IPS-20b (cell line): ENCODE measurements around the gene MBD3L3.
A peak's percentile ranks its signal among the peaks of the same experiment; 100 is the strongest.
"Not testable (repeated sequence)": the region's sequence is repeated elsewhere in the genome, so short reads cannot be mapped to it uniquely, and the experiment has no call there.

ENCODE experiments used
- H3K27ac ChIP-seq: one replicate; pipeline ENCODE4 v1.5.1; 2013; ENCODE audit warnings: low read length
- H3K27me3 ChIP-seq: 2 replicates; pipeline ENCODE4 v1.6.1; 2013; ENCODE audit warnings: mild to moderate bottlenecking, low read length, inconsistent platforms; ENCODE audit not compliant: insufficient read depth
- H3K36me3 ChIP-seq: 2 replicates; pipeline ENCODE4 v1.6.1; 2013; ENCODE audit warnings: low read depth, mild to moderate bottlenecking, inconsistent platforms, low read length, moderate library complexity; ENCODE audit not compliant: insufficient read depth
- H3K4me1 ChIP-seq: 2 replicates; pipeline ENCODE4 v1.6.1; 2013; ENCODE audit warnings: mild to moderate bottlenecking, control low read depth, inconsistent platforms, low read length, moderate library complexity; ENCODE audit not compliant: insufficient read depth
- H3K4me3 ChIP-seq: 2 replicates; pipeline ENCODE4 v1.5.1; 2013; ENCODE audit warnings: mild to moderate bottlenecking, low read length, inconsistent platforms
- H3K9ac ChIP-seq: 2 replicates; pipeline ENCODE4 v1.6.1; 2013; ENCODE audit warnings: low read depth, mild to moderate bottlenecking, inconsistent platforms, low read length, moderate library complexity
- H3K9me3 ChIP-seq: 2 replicates; pipeline ENCODE4 v1.6.1; 2013; ENCODE audit warnings: mild to moderate bottlenecking, low read depth, low read length, inconsistent platforms; ENCODE audit not compliant: insufficient read depth

MBD3L3 gene

DNA sequence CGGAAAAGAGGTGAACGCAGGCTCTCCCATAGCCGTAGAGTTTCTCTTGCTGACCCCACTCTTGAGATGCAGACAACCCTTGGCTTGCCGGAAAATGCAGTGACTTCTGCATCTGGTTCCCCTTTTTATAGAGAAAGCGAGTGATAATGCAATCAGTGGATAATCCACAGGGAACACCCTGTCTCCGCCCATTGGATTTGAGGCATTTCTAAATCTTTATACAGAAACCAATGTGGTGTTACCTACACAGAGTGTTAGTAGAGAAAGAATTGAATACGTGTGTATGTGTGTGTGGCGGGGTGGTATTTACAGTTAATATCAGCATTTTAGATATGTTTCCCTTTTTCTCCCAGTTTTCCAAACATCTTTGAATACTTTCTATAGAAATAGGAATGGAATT lies at the start of gene MBD3L3:
Gene MBD3L3 (minus strand): TSS at position 101 of the 400 bp plus-strand sequence. CDS start 71 bp downstream, at position 30.
- not testable (repeated sequence) for H3K27ac ChIP-seq, H3K9me3 ChIP-seq, H3K4me3 ChIP-seq, H3K27me3 ChIP-seq, H3K9ac ChIP-seq, H3K4me1 ChIP-seq, H3K36me3 ChIP-seq

DNA sequence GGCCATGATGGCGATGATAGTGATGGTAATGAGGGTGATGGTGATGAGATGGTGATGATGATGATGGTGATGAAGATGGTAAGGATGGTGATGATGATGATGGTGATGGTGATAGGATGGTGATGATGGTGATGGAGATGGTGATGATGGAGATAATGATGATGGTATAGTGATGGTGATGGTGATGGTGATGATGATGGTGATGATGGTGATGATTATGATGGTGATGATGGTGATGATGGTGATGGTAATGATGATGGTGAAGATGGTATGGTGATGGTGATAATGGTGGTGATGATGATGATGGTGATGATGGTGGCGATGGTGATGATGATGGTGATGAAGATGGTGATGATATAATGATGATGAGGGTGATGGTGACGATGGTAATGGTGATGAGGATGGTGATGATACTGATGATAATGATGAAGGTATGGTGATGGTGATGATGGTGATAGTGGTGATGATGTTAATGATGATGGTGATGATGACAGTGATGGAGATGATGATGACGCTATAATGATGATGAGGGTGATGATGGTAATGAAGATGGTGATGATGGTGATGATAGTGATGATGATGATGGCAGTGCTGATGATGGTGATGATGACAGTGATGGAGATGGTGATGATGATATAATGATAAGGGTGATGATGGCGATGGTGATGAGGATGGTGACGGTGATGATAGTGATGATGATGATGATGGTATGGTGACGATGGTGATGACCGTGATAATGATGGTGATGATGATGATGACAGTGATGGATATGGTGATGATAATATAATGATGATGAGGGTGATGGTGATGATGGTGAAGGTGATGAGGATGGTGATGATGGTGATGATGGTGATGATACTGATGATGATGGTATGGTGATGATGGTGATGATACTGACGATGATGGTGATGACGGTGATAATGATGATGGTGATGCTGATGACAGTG lies 48.5 kb upstream of the MBD3L3 start:
- H3K27me3 ChIP-seq: no peaks in the 10 kb centered on the region; the same call in 1 of the 2 replicates
- H3K4me3 ChIP-seq: no peak overlapping the region
- H3K9me3 ChIP-seq: 0 out of 2 replicates have a peak, but pooled peaks cover 3% of the 10 kb centered on the region
- H3K27ac ChIP-seq: no peak overlapping the region
- H3K4me1 ChIP-seq: peaks cover 2% of the 10 kb centered on the region; the same call in 1 of the 2 replicates
- H3K9ac ChIP-seq: no peak overlapping the region
- H3K36me3 ChIP-seq: no peaks in the 10 kb centered on the region

DNA sequence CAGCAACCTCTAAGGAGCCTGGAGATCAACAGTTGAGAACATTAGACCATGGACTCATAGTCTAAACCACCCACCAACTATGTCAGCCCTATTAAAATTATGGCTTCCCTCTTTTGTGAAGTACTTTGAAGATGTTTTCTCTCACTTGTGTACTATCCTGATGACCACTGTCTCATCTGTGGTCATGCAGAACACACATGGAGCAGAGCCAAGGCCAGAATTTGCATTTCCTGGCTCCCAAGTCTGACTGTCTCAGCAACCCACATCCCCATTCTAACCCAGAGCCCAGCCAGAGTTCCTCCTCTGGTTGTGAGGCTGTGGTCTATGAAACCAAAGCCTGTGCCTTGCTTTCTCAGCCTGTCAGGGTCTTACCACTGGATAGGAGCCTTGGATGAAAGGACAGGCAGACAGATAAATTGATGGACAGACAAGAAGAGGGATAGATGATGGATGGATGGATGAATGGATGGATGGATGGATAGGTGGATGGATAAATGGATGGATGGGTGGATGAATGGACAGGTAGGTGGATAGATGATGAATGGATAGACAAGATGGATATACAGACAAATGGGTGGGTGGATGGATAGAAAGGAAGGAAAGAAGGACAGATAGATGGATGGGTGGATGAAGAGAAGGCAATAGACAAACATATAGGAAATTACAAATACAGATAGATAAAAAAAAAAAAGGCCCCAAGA lies 46.4 kb upstream of the MBD3L3 start:
- Histone ChIP-seq H3K36me3 (no peaks in the 10 kb centered on the region), H3K4me3 (no peak overlapping the region), H3K27me3 (no peaks in the 10 kb centered on the region; the same call in 1 of the 2 replicates), H3K4me1 (no peaks in the 10 kb centered on the region), H3K9ac (no peak overlapping the region), H3K27ac (no peak overlapping the region), H3K9me3 (0 out of 2 replicates have a peak, but pooled peaks cover 3% of the 10 kb centered on the region)

DNA sequence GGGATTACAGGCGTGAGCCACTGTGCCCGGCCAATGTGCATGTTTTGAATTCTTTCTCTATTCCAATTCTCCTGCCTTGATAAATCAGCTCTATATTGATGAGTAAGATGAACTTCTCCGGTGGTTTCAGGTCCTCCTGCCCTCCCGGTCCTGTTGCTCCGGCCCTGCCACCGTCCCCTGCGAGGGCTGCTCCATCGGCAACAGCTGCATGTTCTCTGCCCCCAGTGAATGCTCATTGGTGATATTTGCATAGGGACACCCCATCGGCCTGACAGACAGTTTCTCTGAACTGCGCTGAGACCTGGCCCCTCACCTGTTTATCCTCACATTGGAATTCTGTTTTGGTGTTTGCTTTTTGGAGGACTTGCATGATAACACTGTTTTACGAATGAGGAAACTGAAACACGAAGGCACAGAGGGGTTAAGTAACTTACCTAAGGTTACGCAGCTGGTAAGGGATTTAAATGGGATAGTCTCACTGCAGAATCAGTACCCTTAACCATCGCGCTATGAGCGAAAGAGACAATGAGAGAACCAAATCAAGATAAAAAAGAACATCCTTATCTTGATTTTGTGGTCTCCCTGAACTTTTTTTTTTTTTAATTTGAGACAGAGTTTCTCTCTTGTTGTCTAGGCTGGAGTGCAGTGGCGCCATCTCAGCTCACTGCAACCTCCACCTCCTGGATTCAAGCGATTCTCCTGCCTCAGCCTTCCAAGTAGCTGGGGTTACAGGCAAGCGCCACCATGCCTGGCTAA lies 43.2 kb upstream of the MBD3L3 start:
- no peak overlapping the region for H3K9ac ChIP-seq
- no peaks in the 10 kb centered on the region for H3K36me3 ChIP-seq
- 0 out of 2 replicates have a peak, but pooled peaks cover 4% of the 10 kb centered on the region for H3K9me3 ChIP-seq
- H3K4me3 ChIP-seq: no peak overlapping the region
- H3K27ac ChIP-seq: no peak overlapping the region
- H3K4me1 ChIP-seq: no peaks in the 10 kb centered on the region; the same call in 1 of the 2 replicates
- no peaks in the 10 kb centered on the region; the same call in 1 of the 2 replicates for H3K27me3 ChIP-seq

DNA sequence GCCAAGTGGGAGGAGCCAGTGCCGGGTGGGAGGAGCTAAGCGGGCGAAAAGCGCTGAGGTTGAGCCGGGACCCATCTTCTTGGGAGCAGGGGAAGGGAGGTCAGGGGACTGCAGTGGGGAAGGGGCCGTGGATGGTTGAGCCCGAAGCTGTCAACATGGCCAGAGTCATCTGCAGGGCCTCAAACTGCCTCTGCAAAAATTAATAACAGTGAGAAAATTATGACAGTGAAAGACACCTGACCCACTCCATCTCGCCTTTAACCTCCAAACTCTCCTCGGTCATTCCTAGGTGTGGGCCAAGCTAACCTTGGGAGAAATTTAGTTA lies 41.1 kb upstream of the MBD3L3 start:
- peak overlapping the region; percentile 74 for H3K4me3 ChIP-seq
- peak overlapping the region; percentile 41 for H3K27ac ChIP-seq
- peak overlapping the region; percentile 87; the same call in 1 of the 2 replicates for H3K9ac ChIP-seq
- no peaks in the 10 kb centered on the region; the same call in 1 of the 2 replicates for H3K4me1 ChIP-seq
- H3K9me3 ChIP-seq: peaks cover 23% of the 10 kb centered on the region; the same call in 1 of the 2 replicates
- no peaks in the 10 kb centered on the region for H3K36me3 ChIP-seq
- H3K27me3 ChIP-seq: no peaks in the 10 kb centered on the region; the same call in 1 of the 2 replicates

DNA sequence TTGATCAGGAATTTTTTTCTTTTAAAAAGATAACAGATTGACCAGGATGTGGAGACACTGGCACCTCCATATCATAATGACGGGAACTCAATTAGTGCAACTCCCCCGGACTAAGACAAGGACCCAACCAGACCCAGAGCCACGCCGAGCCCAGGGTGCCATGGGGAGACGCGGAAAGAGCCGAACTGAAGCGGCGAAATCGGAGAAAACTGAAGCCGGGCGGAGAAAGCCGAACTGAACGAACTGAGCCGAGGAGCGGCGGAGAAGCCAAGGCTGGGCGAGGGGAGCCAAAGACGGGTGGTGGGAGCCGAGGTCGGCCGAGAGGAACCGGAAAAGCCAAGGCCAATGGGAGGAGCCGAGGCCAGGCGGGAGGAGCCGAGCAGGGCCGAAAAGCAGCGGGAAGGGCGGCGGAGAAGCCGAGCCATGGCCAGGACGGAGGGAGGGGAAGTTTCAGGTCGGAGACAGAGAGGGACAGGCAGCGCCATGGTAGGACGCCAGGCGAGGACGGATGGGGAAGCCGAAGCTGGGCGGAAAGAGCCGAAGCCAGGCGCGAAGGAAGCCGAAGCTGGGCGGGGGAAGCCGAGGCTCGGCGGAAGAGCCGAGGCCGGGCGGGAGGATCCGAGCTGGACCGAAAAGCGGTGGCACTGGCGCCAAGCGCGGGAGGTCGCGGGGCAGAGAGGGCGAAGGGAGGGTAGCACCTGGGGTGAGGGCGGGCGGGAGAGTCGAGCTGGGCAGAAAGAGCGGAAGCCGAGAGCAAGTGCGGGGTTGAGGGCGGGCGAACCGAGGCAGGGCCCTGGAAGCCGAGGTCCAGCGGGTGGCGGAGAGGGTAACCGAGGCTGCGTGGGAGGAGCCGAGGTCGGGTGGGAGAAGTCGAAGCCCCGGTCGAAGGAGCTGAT lies 40.5 kb upstream of the MBD3L3 start:
- no peaks in the 10 kb centered on the region for H3K36me3 ChIP-seq
- peak overlapping the region; percentile 87 for H3K9ac ChIP-seq
- H3K27me3 ChIP-seq: no peaks in the 10 kb centered on the region
- H3K4me1 ChIP-seq: no peaks in the 10 kb centered on the region; the same call in 1 of the 2 replicates
- H3K4me3 ChIP-seq: peak overlapping the region; percentile 74
- H3K9me3 ChIP-seq: peaks cover 29% of the 10 kb centered on the region
- peak overlapping the region; percentile 41 for H3K27ac ChIP-seq

DNA sequence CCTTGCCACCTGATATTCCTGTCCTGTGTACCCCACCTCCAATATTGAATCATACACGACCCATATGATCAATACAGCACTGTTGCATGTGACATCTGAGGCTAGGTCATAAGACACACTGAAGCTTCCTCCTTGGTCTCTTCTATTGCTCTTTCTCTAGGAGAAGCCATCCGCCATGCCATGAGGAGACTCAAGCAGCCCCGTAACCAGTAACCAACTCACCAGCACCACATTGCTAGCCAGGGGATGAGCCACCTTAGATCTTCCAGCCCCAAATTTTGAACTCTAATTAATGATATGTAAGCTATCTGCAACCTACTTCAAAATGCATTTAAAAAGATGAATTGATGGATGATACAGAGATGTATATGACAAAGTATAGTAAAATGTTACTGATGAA lies 39.6 kb upstream of the MBD3L3 start:
- peak overlapping the region; percentile 74 for H3K4me3 ChIP-seq
- no peaks in the 10 kb centered on the region for H3K36me3 ChIP-seq
- H3K9me3 ChIP-seq: peaks cover 33% of the 10 kb centered on the region
- peak overlapping the region; percentile 87; the same call in 1 of the 2 replicates for H3K9ac ChIP-seq
- H3K27ac ChIP-seq: no peak overlapping the region
- H3K4me1 ChIP-seq: no peaks in the 10 kb centered on the region; the same call in 1 of the 2 replicates
- no peaks in the 10 kb centered on the region for H3K27me3 ChIP-seq

DNA sequence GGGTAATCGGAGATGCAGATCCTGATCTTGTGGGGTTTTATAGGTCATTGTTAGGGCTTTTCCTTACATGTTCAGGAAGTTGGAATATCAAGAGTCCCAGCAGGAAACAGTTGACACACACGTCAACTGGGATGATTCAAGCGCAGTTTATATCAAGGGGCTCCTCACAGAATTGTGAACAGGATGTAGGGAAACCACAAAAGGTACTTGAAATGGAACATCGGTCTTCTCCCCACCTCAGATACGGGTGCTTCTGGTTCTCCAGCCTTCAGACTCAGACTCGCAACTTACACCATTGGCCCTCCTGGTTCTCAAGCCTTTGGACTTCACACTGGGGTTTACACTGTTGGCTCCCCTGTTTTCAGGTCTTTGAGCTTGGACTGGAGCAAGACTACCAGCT lies 30.5 kb upstream of the MBD3L3 start:
- Histone ChIP-seq H3K36me3 (peaks cover 35% of the 10 kb centered on the region), H3K9me3 (peaks cover 81% of the 10 kb centered on the region), H3K27me3 (no peaks in the 10 kb centered on the region), H3K9ac (no peak overlapping the region), H3K27ac (no peak overlapping the region), H3K4me3 (no peak overlapping the region), H3K4me1 (no peaks in the 10 kb centered on the region)

DNA sequence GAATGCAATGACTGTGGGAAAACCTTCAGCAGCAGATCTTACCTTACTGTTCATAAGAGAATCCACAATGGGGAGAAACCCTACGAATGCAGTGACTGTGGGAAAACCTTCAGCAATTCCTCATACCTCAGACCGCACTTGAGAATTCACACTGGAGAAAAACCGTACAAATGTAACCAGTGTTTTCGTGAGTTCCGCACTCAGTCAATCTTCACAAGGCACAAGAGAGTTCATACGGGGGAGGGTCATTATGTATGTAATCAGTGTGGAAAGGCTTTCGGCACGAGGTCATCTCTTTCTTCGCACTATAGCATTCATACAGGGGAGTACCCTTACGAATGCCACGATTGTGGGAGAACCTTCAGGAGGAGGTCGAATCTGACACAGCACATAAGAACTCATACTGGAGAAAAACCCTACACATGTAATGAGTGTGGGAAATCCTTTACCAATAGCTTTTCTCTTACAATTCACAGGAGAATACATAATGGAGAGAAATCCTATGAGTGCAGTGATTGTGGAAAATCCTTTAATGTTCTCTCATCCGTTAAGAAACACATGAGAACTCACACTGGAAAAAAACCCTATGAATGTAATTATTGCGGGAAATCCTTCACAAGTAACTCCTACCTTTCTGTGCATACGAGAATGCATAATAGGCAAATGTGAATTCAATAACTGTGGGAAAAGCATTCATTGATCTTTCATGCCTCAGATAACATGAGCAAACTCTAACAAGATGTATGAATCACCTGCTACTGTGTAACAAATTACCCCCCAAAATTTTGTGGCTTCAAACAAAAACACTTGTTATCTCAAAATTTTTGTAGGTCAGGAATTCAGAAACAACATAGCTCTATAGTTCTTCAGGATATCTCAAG lies 24.8 kb upstream of the MBD3L3 start:
- peaks cover 96% of the 10 kb centered on the region for H3K9me3 ChIP-seq
- H3K27me3 ChIP-seq: no peaks in the 10 kb centered on the region
- H3K36me3 ChIP-seq: peaks cover 83% of the 10 kb centered on the region
- H3K27ac ChIP-seq: no peak overlapping the region
- no peak overlapping the region for H3K9ac ChIP-seq
- H3K4me3 ChIP-seq: peak overlapping the region; percentile 40
- no peaks in the 10 kb centered on the region for H3K4me1 ChIP-seq

DNA sequence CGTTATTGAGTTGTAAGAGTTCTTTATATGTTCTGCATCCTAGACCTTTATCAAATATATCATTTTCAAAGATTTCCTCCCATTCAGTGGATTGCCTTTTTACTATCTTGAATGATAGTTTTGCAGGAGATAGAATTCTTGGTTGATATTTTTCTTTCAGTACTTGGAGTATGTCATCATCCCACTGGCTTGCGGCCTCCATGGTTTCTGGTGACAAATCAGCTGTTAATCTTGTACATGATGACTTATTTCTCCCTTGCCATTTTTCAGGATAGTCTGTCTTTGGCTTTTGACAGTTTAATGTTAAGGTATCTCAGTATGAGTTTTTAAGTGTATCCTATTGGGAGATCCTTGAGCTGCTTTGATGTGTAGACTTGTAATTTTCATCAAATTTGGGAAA lies 19.5 kb upstream of the MBD3L3 start:
- H3K4me1 ChIP-seq: no peaks in the 10 kb centered on the region
- no peak overlapping the region for H3K9ac ChIP-seq
- no peaks in the 10 kb centered on the region for H3K27me3 ChIP-seq
- peaks cover 65% of the 10 kb centered on the region for H3K9me3 ChIP-seq
- H3K4me3 ChIP-seq: no peak overlapping the region
- H3K36me3 ChIP-seq: peaks cover 92% of the 10 kb centered on the region
- H3K27ac ChIP-seq: no peak overlapping the region
